Neural progenitor cell (in vitro differentiated cells): ENCODE measurements around the gene METTL3. TPM values are rescaled to one million over a fixed set of nuclear protein-coding genes. Genes with fewer than 3 reads are reported as not detected.
A peak's percentile ranks its signal among the peaks of the same experiment; 100 is the strongest.

Experiments
- DNase-seq: peaks from one replicate; pipeline ENCODE4 v3.0.0-alpha.2; 2016; ENCODE audit warnings: low spot score
- H2AFZ ChIP-seq: fragments of 200-600 bp; sonication (generic); replicated peaks from 2 replicates; pipeline ENCODE4 v1.6.1; 2016; ENCODE audit warnings: antibody characterized with exemption
- H3F3A ChIP-seq: fragments of 200-600 bp; sonication (generic); 2 replicates; pipeline ENCODE4 v1.6.1; 2016; ENCODE audit warnings: antibody characterized with exemption, low read depth
- H3K27ac ChIP-seq: fragments of 200-600 bp; sonication (generic); 2 replicates; pipeline ENCODE4 v1.5.1; 2016; ENCODE audit warnings: mild to moderate bottlenecking
- H3K27me3 ChIP-seq: fragments of 200-600 bp; sonication (generic); 2 replicates; pipeline ENCODE4 v1.6.1; 2016; ENCODE audit warnings: mild to moderate bottlenecking, moderate library complexity
- H3K36me3 ChIP-seq: fragments of 200-600 bp; sonication (generic); 2 replicates; pipeline ENCODE4 v1.5.1; 2016
- H3K4me1 ChIP-seq: fragments of 200-600 bp; sonication (generic); 2 replicates; pipeline ENCODE4 v1.6.1; 2016; ENCODE audit warnings: mixed run types
- H3K4me2 ChIP-seq: fragments of 200-600 bp; sonication (generic); 2 replicates; pipeline ENCODE4 v1.6.1; 2016
- H3K4me3 ChIP-seq: fragments of 200-600 bp; sonication (generic); 2 replicates; pipeline ENCODE4 v1.5.1; 2016
- H3K79me2 ChIP-seq: fragments of 200-600 bp; sonication (generic); 2 replicates; pipeline ENCODE4 v1.6.1; 2016; ENCODE audit warnings: low read depth
- H3K9ac ChIP-seq: fragments of 200-600 bp; sonication (generic); 2 replicates; pipeline ENCODE4 v1.6.1; 2016
- H3K9me3 ChIP-seq: fragments of 200-600 bp; sonication (generic); 2 replicates; pipeline ENCODE4 v1.5.1; 2016; ENCODE audit warnings: low read depth
- H4K20me1 ChIP-seq: fragments of 200-600 bp; sonication (generic); 2 replicates; pipeline ENCODE4 v1.6.1; 2016; ENCODE audit warnings: low read depth
- H3K27ac Mint-ChIP-seq: 3 replicates; pipeline ENCODE4 v1.8.0; 2021; ENCODE audit warnings: mixed read lengths
- H3K27me3 Mint-ChIP-seq: 2 replicates; pipeline ENCODE4 v1.8.0; 2022; ENCODE audit warnings: low read depth, mild to moderate bottlenecking, inconsistent platforms, moderate library complexity, mixed read lengths; ENCODE audit not compliant: insufficient read depth
- H3K36me3 Mint-ChIP-seq: 3 replicates; pipeline ENCODE4 v1.8.0; 2021; ENCODE audit warnings: mixed read lengths
- H3K4me1 Mint-ChIP-seq: 3 replicates; pipeline ENCODE4 v1.8.0; 2021; ENCODE audit warnings: mixed read lengths
- H3K4me3 Mint-ChIP-seq: 3 replicates; pipeline ENCODE4 v1.8.0; 2021; ENCODE audit warnings: mild to moderate bottlenecking, moderate library complexity, mixed read lengths
- H3K9me3 Mint-ChIP-seq: 3 replicates; pipeline ENCODE4 v1.8.0; 2020; ENCODE audit warnings: mixed read lengths
- CTCF ChIP-seq: fragments of 200-600 bp; sonication (generic); IDR thresholded peaks from 2 replicates; pipeline ENCODE4 v1.5.1; 2017; ENCODE audit warnings: antibody characterized with exemption, mild to moderate bottlenecking
- EZH2 ChIP-seq: fragments of 200-600 bp; sonication (generic); IDR thresholded peaks from 2 replicates; pipeline ENCODE4 v1.6.1; 2017; ENCODE audit warnings: antibody characterized with exemption, mild to moderate bottlenecking, moderate library complexity
- EZH2phosphoT487 ChIP-seq: fragments of 200-600 bp; sonication (generic); IDR thresholded peaks from 2 replicates; pipeline ENCODE4 v1.6.1; 2017; ENCODE audit warnings: antibody characterized with exemption
- total RNA-seq: library from RNA; depleted of rRNA; stranded (reverse); fragments of >200 nt; gene quantifications from 2 replicates; pipeline ENCODE4 v1.2.3, GENCODE V29; 2015; ENCODE audit warnings: low replicate concordance

METTL3 gene
- total RNA-seq, 1 donor from 2014 or later: 99.5 TPM

GRCh38 chr14:21506557-21506956 is 4.6 kb downstream of the METTL3 start:
- no peak overlapping the region for H2AFZ ChIP-seq
- H3K27me3 ChIP-seq: no peaks in the 10 kb centered on the region
- peaks cover 9% of the 10 kb centered on the region for H3K36me3 ChIP-seq
- no peak overlapping the region for H3K27ac ChIP-seq
- TF ChIP-seq CTCF (no peak), EZH2 (no peak), EZH2phosphoT487 (no peak)
- H3K4me2 ChIP-seq: no peak overlapping the region
- no peak overlapping the region for H3K9ac ChIP-seq
- no peak overlapping the region for H3K4me3 ChIP-seq
- Mint-ChIP-seq H3K36me3 (peaks cover 30% of the 10 kb centered on the region), H3K27ac (no peak overlapping the region), H3K9me3 (peaks cover 2% of the 10 kb centered on the region), H3K4me3 (no peak overlapping the region), H3K27me3 (peaks cover 2% of the 10 kb centered on the region), H3K4me1 (peaks cover 22% of the 10 kb centered on the region)
- peaks cover 7% of the 10 kb centered on the region for H4K20me1 ChIP-seq
- H3F3A ChIP-seq: peaks cover 20% of the 10 kb centered on the region
- peaks cover 6% of the 10 kb centered on the region for H3K4me1 ChIP-seq
- no peaks in the 10 kb centered on the region for H3K9me3 ChIP-seq
- DNase-seq: no peak
- H3K79me2 ChIP-seq: peaks cover 93% of the 10 kb centered on the region

GRCh38 chr14:21505012-21505553 is 6.1 kb downstream of the METTL3 start:
- H3K27ac Mint-ChIP-seq: no peak overlapping the region
- Histone ChIP-seq H3K27ac (peak overlapping the region; percentile 46), H3K4me1 (peaks cover 4% of the 10 kb centered on the region), H3K27me3 (no peaks in the 10 kb centered on the region), H3K9ac (no peak overlapping the region), H3F3A (peaks cover 31% of the 10 kb centered on the region), H4K20me1 (peaks cover 4% of the 10 kb centered on the region), H3K4me2 (no peak overlapping the region), H3K4me3 (no peak overlapping the region), H2AFZ (no peak overlapping the region), H3K36me3 (peaks cover 15% of the 10 kb centered on the region), H3K9me3 (no peaks in the 10 kb centered on the region), H3K79me2 (peaks cover 89% of the 10 kb centered on the region)
- no peaks in the 10 kb centered on the region for H3K27me3 Mint-ChIP-seq
- peaks cover 14% of the 10 kb centered on the region for H3K4me1 Mint-ChIP-seq
- no peak for TF ChIP-seq EZH2phosphoT487
- TF ChIP-seq CTCF: no peak
- no peak for TF ChIP-seq EZH2
- H3K4me3 Mint-ChIP-seq: no peak overlapping the region
- H3K36me3 Mint-ChIP-seq: peaks cover 37% of the 10 kb centered on the region
- H3K9me3 Mint-ChIP-seq: no peaks in the 10 kb centered on the region
- DNase-seq: no peak

GRCh38 chr14:21503376-21503775 is 7.8 kb downstream of the METTL3 start:
- peaks cover 72% of the 10 kb centered on the region for H3K79me2 ChIP-seq
- no peak overlapping the region for H2AFZ ChIP-seq
- Mint-ChIP-seq H3K4me1 (peaks cover 8% of the 10 kb centered on the region), H3K4me3 (no peak overlapping the region), H3K27ac (no peak overlapping the region), H3K27me3 (no peaks in the 10 kb centered on the region), H3K9me3 (no peaks in the 10 kb centered on the region), H3K36me3 (peaks cover 43% of the 10 kb centered on the region)
- no peak overlapping the region for H3K9ac ChIP-seq
- no peaks in the 10 kb centered on the region for H3K9me3 ChIP-seq
- H3K27me3 ChIP-seq: no peaks in the 10 kb centered on the region
- H3K4me3 ChIP-seq: no peak overlapping the region
- TF ChIP-seq EZH2phosphoT487: no peak
- TF ChIP-seq EZH2: no peak
- TF ChIP-seq CTCF: no peak
- H3K4me1 ChIP-seq: peaks cover 6% of the 10 kb centered on the region
- H3K36me3 ChIP-seq: peaks cover 20% of the 10 kb centered on the region
- DNase-seq: no peak
- no peak overlapping the region for H3K4me2 ChIP-seq
- peaks cover 46% of the 10 kb centered on the region for H3F3A ChIP-seq
- no peaks in the 10 kb centered on the region for H4K20me1 ChIP-seq
- H3K27ac ChIP-seq: peak overlapping the region; percentile 13
